H1 (cell line): ENCODE measurements around the gene ENAH. TPM values are rescaled to one million over a fixed set of nuclear protein-coding genes. Genes with fewer than 3 reads are reported as not detected.

Experiments used
- RAD21 ChIP-seq, 2 experiments: IDR thresholded peaks in 1 of 2; conservative IDR thresholded peaks in 1 of 2; 2 replicates each; pipeline ENCODE4 v1.6.1; 2011; ENCODE audit warnings: low read depth in 2 of 2, low read length in 2 of 2, improper control_type of control experiment in 1 of 2, inconsistent platforms in 1 of 2, mild to moderate bottlenecking in 1 of 2, moderate library complexity in 1 of 2
- TAF1 ChIP-seq: IDR thresholded peaks from 2 replicates; pipeline ENCODE4 v1.6.1; 2011; ENCODE audit warnings: mild to moderate bottlenecking, low read depth, low read length
- polyA plus RNA-seq, 7 experiments: library from polyadenylated mRNA; depleted of rRNA in 3 of 7; stranded (reverse) in 5 of 7; unstranded in 2 of 7; fragments of >200 nt in 5 of 7; fragments of 200-250 nt in 2 of 7; gene quantifications; 1 replicate in 5 of 7; 2 replicates in 1 of 7; 4 replicates in 1 of 7; pipeline versions ENCODE4 v1.2.1 to v1.2.3, GENCODE V29; 2011 to 2013; ENCODE audit warnings: missing spikeins in 2 of 7, mixed read lengths in 2 of 7
- total RNA-seq: library from RNA; stranded (reverse); fragmentation: NEBNext Ultra II Directional; extraction: Animal tissue kit (Norgen Biotek cat#: 25700); gene quantifications from 2 replicates; pipeline ENCODE4 v1.2.1, GENCODE V29; 2021

The ENAH gene
- total and polyA plus RNA-seq, 2 of the 8 experiments (the other 6 are each of a cell fraction or from before 2014, with no cell fraction given), result 39.1 to 335 TPM

- TF ChIP-seq TAF1 (no peak), RAD21 (IDR thresholded peaks at IDR 0.05 in 1 of 2, conservative IDR thresholded peaks at IDR 0.05 in 1 of 2; ENCODE audit: low read depth in 2 of 2, low read length in 2 of 2) (no peak)
Measured at GRCh38 chr1:225674381-225674780, 21.5 kb upstream of the ENAH start (continued).
